Activated T-cell treated with anti-CD3 and anti-CD28 coated beads, Interleukin-2, amount 50 U/mL, for 72 hours (primary cell): Measurements from ENCODE around the gene SMOC2. TPM values are rescaled to one million over a fixed set of nuclear protein-coding genes. Genes with fewer than 3 reads are reported as not detected.
"Not testable (repeated sequence)": the region's sequence is repeated elsewhere in the genome, so short reads cannot be mapped to it uniquely, and the experiment has no call there.

ENCODE experiments used
- ATAC-seq, 2 donors: fragments of 150-1000 bp; cut with Tn5 transposase; replicated peaks in 1 of 2; 2 replicates each; pipeline ENCODE4 v1.10.0; 2021; ENCODE audit warnings: moderate library complexity in 2 of 2, mild to moderate bottlenecking in 1 of 2
- DNase-seq, 2 donors: peaks; one replicate each; pipeline ENCODE4 v3.0.0; 2021 to 2022; ENCODE audit warnings: mixed read lengths in 1 of 2
- H3K27ac Mint-ChIP-seq: one replicate; pipeline ENCODE4 v1.8.0; 2022; ENCODE audit warnings: mild to moderate bottlenecking, moderate library complexity, mixed read lengths
- H3K27me3 Mint-ChIP-seq: one replicate; pipeline ENCODE4 v1.8.0; 2022; ENCODE audit warnings: low read depth, mixed read lengths
- H3K36me3 Mint-ChIP-seq, 2 donors: one replicate each; pipeline ENCODE4 v1.8.0; 2022; ENCODE audit warnings: mixed read lengths in 2 of 2, mild to moderate bottlenecking in 1 of 2; ENCODE audit not compliant: insufficient read depth in 2 of 2
- H3K4me1 Mint-ChIP-seq: one replicate; pipeline ENCODE4 v1.8.0; 2022; ENCODE audit warnings: low read depth, mixed read lengths
- H3K4me3 Mint-ChIP-seq, 2 donors: one replicate each; pipeline ENCODE4 v1.8.0; 2022; ENCODE audit warnings: mild to moderate bottlenecking in 2 of 2, mixed read lengths in 2 of 2, moderate library complexity in 2 of 2
- H3K9me3 Mint-ChIP-seq, 2 donors: one replicate each; pipeline ENCODE4 v1.8.0; 2022; ENCODE audit warnings: mixed read lengths in 2 of 2
- total RNA-seq, 2 donors: library from RNA; stranded (reverse); gene quantifications; one replicate each; pipeline ENCODE4 v1.2.3, GENCODE V29; 2022

SMOC2 gene
- total RNA-seq, 2 donors from 2014 or later = not detected

DNA sequence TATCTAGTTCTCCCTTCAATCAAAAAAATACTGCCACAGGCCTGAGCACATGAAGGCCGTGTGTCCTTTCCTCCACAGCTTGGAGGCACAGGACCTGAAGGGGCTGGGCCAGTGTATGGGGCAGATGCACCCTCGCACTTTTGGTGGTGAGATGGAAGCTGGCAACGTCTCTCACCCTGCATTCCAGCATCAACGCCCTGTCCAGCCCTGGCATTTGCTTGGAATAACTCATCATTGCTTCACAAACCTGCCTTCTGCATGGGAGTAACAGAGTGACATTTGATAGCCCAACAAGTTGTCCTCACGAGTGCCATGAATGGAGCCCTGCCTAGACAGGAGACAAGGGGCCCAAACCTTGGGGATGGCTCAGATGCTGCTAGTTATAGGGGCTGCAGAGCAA is 257.9 kb downstream of the SMOC2 start:
- H3K27ac Mint-ChIP-seq = no peak overlapping the region
- H3K9me3 Mint-ChIP-seq = no peaks in the 10 kb centered on the region
- ATAC-seq (no peak), DNase-seq (no peak)
- no peaks in the 10 kb centered on the region for H3K4me1 Mint-ChIP-seq
- H3K27me3 Mint-ChIP-seq = no peaks in the 10 kb centered on the region
- H3K36me3 Mint-ChIP-seq = no peaks in the 10 kb centered on the region
- H3K4me3 Mint-ChIP-seq = no peak overlapping the region

DNA sequence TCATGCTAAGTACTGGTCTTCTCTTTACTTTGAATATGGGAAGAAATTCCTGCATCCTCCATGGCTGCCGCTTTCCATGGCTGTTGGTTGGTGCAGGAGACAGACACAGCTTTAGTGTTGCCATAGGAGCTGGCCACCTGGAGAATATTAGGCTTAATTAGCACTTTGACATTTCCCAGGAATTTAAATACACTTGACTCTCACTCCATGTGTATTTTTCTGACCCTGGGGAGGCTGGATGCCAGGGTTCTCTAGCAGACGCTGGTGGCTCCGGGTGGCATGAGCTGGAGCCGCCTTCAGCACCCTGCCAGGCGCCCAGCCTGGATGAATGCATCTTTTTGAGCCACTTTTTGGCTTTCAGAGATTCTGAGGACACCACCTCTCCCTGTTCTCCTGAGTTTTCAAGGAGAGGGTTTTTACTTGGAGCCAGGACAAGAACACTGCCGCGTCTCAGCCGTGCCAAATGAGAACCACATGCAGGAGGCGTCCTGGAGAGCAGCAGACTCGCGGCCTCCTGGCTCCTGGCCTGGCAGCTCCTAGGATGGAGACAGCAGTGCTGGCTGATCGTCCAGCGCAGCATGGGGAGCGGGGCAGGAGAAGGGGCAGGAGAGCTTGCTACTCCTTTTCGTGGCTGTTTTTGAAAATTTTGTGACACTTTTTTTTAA is 258.8 kb downstream of the SMOC2 start:
- no peaks in the 10 kb centered on the region for H3K36me3 Mint-ChIP-seq
- DNase-seq = no peak

DNA sequence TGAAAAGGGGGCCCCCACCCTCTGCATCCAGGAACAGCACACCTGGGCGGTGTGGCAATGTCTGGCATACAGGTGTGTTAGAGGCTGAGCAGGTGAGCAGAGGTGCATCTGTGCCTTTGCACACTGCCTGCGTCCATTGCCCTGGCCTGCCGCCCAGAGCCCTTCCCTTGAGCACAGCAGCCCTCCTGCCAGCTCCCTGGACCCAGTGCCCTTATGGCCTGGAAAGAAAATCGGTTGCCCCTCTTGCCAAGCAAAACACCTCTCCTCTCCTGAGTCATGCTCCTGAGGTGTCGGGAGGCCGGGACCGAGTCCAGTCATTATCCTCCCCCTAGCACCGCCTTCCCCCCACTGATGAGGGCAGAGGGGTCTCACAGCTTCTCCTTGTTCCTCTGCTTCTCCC is 259.9 kb downstream of the SMOC2 start:
- ATAC-seq = no peak
- DNase-seq = no peak
- H3K36me3 Mint-ChIP-seq = no peaks in the 10 kb centered on the region
- no peak overlapping the region for H3K4me3 Mint-ChIP-seq
- H3K9me3 Mint-ChIP-seq = no peaks in the 10 kb centered on the region
- no peak overlapping the region for H3K27ac Mint-ChIP-seq
- H3K27me3 Mint-ChIP-seq = no peaks in the 10 kb centered on the region
- H3K4me1 Mint-ChIP-seq = no peaks in the 10 kb centered on the region

More for the DNA sequence above, 258.8 kb downstream of the SMOC2 start:
- no peaks in the 10 kb centered on the region for H3K9me3 Mint-ChIP-seq
- no peak overlapping the region for H3K4me3 Mint-ChIP-seq
- H3K27me3 Mint-ChIP-seq = no peaks in the 10 kb centered on the region
- no peaks in the 10 kb centered on the region for H3K4me1 Mint-ChIP-seq
- H3K27ac Mint-ChIP-seq = no peak overlapping the region
- ATAC-seq = no peak

DNA sequence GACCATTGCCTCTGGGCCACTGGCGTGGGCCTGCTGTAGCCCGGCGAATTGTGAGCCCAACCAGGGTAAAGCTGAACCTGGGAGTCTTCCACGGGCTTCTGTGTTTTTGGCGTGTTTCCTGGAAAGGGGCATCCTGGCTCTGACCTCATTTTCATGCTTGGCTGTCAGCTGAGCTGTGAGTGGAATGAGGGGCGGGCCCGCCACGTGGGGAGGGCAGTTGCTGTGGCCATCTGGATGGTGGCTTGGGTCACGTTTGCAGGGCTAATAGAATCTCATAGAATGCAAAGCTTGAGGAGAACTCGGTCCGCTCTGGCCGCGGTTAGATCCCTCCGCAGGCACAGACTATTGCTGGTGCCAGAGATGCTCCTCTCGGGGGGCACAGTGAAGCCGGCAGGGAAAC is 263.0 kb downstream of the SMOC2 start:
- Mint-ChIP-seq H3K9me3 (no peaks in the 10 kb centered on the region), H3K27ac (no peak overlapping the region), H3K27me3 (no peaks in the 10 kb centered on the region), H3K4me3 (no peak overlapping the region), H3K4me1 (no peaks in the 10 kb centered on the region), H3K36me3 (no peaks in the 10 kb centered on the region)
- ATAC-seq (no peak), DNase-seq (no peak)

DNA sequence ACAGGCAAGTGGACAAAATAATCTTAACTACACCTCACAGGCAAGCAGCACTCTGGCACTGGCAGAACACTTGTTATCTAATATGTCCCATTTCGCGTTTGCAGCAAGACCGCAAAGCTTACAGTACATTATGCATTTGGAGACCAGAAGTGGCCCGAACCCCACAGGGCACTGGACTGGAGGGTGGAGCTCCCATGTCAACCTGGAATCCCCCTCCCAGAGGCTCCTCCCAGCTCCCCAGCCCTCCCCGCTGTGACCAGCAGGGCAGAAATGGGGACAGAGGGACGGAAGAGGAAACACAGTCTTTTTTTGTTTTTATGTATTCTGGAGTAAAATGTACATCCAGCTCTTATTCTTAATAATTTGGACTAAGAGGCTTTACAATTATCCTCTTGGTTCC is 263.7 kb downstream of the SMOC2 start:
- Mint-ChIP-seq H3K9me3 (no peaks in the 10 kb centered on the region), H3K4me1 (no peaks in the 10 kb centered on the region), H3K36me3 (no peaks in the 10 kb centered on the region), H3K27me3 (no peaks in the 10 kb centered on the region), H3K27ac (no peak overlapping the region), H3K4me3 (no peak overlapping the region)
- DNase-seq = no peak
- no peak for ATAC-seq

DNA sequence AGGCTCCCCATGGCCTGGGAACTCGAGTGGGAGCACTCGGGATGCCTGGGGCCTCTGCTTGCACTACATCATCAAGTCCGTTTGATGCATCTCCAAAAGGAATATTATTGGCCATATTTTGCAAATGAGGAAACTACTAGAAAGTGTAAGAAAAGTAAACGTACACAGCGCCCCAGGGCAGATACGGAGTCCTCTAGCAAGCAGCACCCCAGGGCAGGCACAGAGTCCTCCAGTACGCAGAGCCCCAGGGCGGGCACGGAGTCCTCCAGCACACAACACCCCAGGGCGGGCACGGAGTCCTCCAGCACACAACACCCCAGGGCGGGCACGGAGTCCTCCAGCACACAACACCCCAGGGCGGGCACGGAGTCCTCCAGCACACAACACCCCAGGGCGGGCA is 264.3 kb downstream of the SMOC2 start:
- H3K4me3 Mint-ChIP-seq, H3K27me3 Mint-ChIP-seq, DNase-seq, H3K27ac Mint-ChIP-seq, ATAC-seq, H3K9me3 Mint-ChIP-seq, H3K4me1 Mint-ChIP-seq, H3K36me3 Mint-ChIP-seq: not testable (repeated sequence)

DNA sequence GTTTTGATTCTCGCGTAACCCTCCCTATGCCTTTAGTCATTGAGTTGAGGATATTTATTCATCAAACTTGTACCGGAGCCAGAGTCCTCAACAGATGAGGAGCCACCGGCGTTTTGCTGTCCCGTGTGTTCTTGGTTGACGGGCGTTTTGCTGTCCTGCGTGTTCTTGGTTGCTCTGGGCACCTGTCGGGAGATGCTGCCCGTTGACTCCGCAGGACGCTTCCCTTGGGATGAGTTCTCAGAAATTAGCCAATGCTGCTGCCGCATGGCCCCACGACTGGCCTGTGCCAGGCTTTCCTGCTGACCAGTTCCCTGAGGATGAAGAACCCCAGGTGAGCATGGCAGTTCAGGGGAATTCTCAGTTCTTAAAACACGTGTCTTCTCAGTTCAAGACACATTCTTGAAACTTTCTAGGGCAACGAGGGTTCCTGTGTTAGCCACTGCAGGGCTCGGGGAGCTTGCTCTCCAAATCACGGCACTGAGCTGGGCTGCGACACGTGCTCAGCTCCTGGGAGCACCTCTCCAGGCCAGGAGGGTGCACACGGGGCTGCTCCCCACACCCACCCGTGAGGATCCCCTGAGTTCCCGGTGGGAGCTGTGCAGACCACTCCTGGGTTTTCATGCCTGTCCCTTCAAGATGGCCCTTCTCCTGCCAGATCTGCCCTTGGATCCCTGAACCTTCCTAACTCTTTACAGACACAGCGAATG is 265.6 kb downstream of the SMOC2 start:
- DNase-seq = no peak
- Mint-ChIP-seq H3K27me3 (no peaks in the 10 kb centered on the region), H3K27ac (no peak overlapping the region), H3K4me1 (no peaks in the 10 kb centered on the region), H3K4me3 (no peak overlapping the region), H3K9me3 (no peaks in the 10 kb centered on the region), H3K36me3 (no peaks in the 10 kb centered on the region)
- no peak for ATAC-seq

DNA sequence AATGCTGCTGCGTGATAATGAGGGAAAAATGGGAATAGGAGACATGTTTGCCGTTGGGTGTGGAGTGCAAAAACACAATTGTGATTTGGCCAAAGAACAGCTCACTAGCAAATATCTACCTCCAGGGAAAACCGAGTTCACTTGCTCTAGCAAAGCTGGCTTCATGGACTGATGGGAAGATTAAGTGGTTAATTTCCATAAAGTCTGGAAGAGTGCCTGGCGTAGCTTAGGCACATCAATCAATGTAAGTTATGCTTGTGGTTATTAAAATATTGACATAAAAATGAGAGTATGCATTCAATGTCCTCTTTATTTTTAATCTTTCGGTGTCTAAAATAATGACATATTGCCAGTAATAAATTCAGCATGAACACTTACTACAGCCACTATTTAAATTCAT is 267.5 kb downstream of the SMOC2 start:
- Mint-ChIP-seq H3K27me3 (no peaks in the 10 kb centered on the region), H3K4me1 (no peaks in the 10 kb centered on the region), H3K4me3 (no peak overlapping the region), H3K9me3 (no peaks in the 10 kb centered on the region), H3K36me3 (no peaks in the 10 kb centered on the region), H3K27ac (no peak overlapping the region)
- ATAC-seq (no peak), DNase-seq (no peak)

DNA sequence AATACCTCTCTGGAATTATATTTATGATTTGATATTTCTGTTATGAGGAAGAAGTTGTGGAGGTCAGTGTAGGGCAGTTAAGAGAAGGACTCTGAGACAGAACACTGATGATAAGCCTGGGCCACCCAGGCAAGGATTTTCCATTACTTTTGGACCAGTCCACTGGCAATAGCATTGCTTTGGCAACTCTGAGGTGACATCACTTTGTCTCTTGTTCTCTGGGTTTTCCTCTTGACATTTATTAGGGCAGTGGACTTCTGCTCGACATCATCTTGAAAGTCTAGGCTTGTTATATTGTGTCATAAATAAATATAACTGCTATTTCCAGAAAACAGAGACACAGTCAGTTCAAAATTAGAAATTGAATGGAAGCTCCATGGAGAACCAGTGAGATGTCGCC is 268.0 kb downstream of the SMOC2 start:
- Mint-ChIP-seq H3K27me3 (no peaks in the 10 kb centered on the region), H3K4me3 (no peak overlapping the region), H3K4me1 (no peaks in the 10 kb centered on the region), H3K36me3 (no peaks in the 10 kb centered on the region), H3K27ac (no peak overlapping the region), H3K9me3 (no peaks in the 10 kb centered on the region)
- ATAC-seq (no peak), DNase-seq (no peak)

DNA sequence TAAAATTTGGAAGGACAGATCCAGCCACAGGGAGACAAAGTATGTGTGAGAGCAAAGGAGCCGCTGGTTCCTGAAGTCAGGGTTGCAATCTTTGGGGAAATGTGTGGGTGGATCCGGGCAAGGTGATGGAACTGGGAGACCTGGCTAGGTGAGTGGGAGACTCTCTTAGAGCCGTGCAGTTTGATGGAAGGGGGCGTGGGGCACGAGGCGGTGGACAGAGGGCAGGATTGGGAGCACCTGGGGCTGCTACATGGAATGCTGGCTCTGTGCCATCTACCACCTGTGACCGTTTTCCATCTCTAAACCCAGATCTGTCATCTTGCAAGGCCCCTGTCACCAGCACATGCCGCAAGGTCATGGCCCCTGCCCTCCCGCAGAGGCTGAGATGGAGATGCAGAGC is 268.4 kb downstream of the SMOC2 start:
- Mint-ChIP-seq H3K27ac (no peak overlapping the region), H3K9me3 (no peaks in the 10 kb centered on the region), H3K4me3 (no peak overlapping the region), H3K27me3 (no peaks in the 10 kb centered on the region), H3K36me3 (no peaks in the 10 kb centered on the region), H3K4me1 (no peaks in the 10 kb centered on the region)
- DNase-seq = no peak
- ATAC-seq = no peak

DNA sequence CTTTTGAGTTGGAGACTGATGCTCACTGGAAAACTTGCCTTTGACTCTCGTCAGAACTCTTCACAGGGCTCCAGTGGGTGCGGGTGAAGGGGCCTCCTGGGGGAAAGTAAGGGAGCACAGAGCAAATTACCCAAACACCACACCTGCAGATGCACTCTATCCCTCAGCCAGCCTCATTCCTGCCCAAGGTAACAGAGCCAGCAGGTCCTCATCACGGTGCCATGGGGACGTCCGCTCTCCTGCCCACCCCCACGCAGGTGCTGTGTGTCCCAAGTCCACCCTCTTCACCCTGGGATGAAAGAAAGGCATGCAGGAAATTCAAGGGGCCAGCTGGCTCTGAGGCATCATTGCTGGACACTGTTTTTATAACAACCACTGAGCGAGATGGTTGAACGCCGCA is 269.0 kb downstream of the SMOC2 start:
- no peak for DNase-seq
- H3K4me1 Mint-ChIP-seq = no peaks in the 10 kb centered on the region
- H3K36me3 Mint-ChIP-seq = no peaks in the 10 kb centered on the region
- H3K9me3 Mint-ChIP-seq = no peaks in the 10 kb centered on the region
- no peak overlapping the region for H3K27ac Mint-ChIP-seq
- no peak for ATAC-seq
- H3K4me3 Mint-ChIP-seq = no peak overlapping the region
- H3K27me3 Mint-ChIP-seq = no peaks in the 10 kb centered on the region

DNA sequence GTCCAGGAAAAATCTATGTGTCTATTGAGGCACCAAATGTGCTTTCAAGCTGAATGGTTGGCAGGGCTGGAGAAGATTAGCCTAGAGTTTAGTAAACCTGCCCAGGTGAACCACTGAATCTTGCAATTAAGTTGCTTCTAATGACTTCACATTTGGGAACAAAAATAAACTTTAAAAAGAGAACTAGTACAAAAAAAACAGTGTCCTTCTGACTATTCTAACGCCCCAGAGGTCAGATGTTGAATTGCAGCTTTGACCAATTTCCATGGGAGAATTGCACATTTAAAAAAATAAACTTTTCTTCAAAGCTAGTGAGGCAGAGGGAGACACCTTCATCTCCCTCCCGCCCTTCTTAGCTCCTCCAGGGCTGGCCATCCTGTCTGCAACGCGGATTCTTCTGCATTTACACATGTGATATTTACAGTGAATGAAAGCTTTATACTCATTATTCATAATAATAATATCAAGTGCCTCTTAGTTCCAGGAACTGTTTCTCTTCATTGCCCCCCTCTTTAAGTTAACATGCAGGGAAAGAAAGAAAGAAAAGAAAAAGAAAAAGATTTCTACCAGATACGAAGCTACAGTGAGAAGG is 270.2 kb downstream of the SMOC2 start:
- no peak for ATAC-seq
- Mint-ChIP-seq H3K36me3 (no peaks in the 10 kb centered on the region), H3K4me3 (no peak overlapping the region), H3K9me3 (no peaks in the 10 kb centered on the region), H3K4me1 (no peaks in the 10 kb centered on the region), H3K27me3 (no peaks in the 10 kb centered on the region), H3K27ac (no peak overlapping the region)
- DNase-seq = no peak

DNA sequence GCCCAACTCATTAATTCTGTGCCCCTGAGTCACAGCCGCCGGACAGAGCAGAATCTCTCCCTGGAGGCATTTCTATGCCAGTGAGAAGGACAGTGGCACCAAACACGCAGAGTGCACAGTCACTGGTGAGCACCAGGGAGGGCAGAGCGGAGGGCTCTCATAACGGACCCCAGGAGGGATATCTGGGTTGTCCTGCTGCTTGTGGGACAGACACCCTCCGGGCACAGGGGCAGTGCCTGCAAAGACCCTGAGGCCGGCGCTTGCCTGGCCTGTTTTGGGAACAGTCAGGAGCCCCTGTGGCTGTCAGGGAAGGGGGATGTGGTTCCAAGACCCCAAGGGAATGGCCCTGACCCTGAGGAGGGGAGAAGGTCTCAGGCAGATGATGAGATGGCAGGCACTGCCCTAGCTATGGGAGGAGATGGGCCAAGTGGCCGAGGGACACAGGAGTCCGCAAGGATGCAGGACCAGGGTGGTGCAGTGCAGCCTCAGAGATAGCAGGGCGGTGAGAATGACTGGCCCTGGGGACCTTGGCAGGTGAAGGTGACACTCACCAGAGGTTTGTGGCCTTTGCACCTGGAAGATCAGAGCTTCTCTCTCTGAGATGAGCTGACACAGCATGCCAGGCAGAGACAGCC is 270.8 kb downstream of the SMOC2 start:
- ATAC-seq = no peak
- Mint-ChIP-seq H3K4me1 (no peaks in the 10 kb centered on the region), H3K36me3 (peaks cover 0 to 1% of the 10 kb centered on the region in 2 donors), H3K4me3 (no peak overlapping the region), H3K27ac (no peak overlapping the region), H3K9me3 (no peaks in the 10 kb centered on the region), H3K27me3 (no peaks in the 10 kb centered on the region)
- no peak for DNase-seq
